HCEC 1CT (cell line): ENCODE data around the gene EFCAB14.
A peak's percentile ranks its signal among the peaks of the same experiment; 100 is the strongest.
"Not testable (repeated sequence)": the region's sequence is repeated elsewhere in the genome, so short reads cannot be mapped to it uniquely, and the experiment has no call there.

Experiments used
- DNase-seq: peaks from one replicate; pipeline ENCODE4 v3.0.0-alpha.2; 2017

EFCAB14 gene

GRCh38 chr1:46718727-46719622, at the start of gene EFCAB14:
Gene EFCAB14 (minus strand): TSS chr1:46719114. CDS start chr1:46718087, 1,027 bp downstream.
- DNase-seq, result peak; percentile 83

DNA sequence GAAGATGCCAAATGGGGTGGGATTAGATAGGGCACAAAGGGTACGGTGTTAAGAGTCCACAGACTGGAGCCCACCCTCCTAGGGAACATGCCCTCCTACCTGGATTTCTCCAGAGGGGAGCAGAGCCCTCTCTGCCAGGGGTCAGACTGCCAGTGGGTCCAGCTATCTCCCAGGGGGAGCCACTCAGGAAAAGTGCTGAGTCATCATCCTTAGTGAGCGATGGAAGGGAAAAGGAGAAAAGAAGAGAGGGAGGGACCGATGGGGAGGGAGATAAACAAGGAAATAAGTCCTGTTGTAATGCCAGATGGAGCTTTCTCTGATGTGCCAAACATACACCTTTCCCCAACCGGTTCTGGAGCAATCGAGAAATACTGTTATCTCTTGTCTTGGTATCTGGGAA, 49.5 kb upstream of the EFCAB14 start:
- no peak for DNase-seq

GRCh38 chr1:46767649-46768282, 48.9 kb upstream of the EFCAB14 start:
- no peak for DNase-seq

GRCh38 chr1:46764402-46764801, 45.5 kb upstream of the EFCAB14 start:
- no peak for DNase-seq

GRCh38 chr1:46761740-46762139, 42.8 kb upstream of the EFCAB14 start:
- DNase-seq, result no peak

DNA sequence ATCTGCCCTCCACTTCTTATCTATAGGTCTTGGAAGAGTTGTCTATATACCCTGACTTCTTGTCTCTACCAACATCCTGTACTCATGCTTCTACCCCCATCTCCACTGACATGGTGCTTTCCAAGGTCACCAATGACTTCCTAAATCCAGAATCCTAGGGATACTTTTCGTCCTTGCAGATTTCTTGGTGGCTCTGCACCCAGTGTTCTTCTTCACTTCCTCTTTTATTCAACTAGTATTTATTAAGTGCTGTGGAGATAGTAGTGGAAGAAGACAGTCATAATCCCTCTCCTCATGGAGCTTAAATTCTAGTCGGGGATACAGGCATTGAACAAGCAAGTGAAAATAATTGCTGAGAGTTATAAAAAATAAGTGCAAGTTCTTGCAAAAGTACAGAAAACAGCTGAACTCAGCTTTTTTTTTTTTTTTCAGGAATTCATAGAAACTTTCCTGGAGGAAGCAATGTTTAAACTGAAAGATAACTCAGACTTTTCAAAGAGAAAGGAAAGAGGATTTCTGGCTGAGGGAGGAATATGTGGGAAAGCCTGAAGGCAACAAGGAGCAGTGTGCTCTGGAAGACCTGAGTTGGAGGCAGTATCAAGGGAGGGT, 41.7 kb upstream of the EFCAB14 start:
- no peak for DNase-seq

DNA sequence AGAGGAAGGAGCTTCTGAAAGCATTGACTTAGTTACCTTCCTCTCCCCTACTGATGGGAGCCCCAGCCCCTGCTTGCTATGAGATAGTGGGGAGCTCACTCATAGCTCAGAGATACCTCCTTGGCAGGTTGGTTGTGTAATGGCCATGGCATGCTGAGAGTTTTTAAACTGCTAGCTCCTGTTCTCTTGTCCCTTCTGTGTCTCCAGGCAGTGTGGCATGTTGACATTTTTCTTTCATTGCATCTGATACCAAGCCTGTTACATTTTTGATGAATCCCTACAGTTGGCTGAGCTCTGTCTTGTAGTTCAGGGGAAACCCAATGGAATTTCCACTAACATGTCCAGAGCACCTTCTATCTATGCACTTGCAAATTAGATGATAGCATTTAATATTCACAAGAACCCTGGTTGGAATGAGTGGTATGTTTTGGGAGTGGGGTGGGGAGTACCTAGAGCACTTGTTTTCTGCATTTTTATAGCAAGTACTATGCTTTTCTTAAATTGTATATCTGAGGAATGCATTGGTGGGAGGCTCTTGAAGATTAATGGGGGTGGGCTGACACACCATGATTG, 39.1 kb upstream of the EFCAB14 start:
- DNase-seq, result no peak

DNA sequence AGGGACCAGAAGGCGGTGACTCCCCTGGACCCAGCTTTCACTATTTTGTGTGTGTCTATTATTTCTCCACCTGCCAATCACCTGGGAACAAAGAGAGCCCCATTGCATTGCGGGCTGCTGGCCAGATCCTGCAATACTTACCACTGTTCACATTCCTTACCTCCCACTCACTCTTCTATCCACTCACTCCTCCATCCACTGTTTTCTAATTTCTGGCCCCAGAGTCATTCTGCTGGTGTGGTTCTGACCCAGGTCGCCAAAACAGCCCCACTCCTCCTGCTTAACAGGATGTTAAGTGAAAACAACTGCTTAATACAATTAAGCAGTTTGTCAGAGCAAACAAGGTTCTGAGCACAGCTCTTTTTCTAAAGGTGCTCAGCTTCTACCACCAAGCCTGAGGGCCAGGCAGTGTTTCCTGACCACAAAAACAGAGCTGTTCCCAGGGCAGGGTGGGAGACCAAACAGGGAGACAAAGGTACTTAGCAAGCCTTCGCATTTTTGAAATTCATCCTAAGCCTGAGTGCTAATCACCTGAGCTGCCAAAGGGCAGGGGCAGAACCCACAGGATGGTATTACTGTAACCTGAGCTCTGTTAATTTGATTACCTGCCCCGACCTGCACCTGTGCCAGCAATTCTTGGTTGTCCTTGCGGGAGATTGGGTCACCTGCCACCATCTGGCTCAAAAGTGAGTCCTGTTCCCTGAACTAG, 38.5 kb upstream of the EFCAB14 start:
- DNase-seq, result no peak

GRCh38 chr1:46755121-46755520, 36.2 kb upstream of the EFCAB14 start:
- no peak for DNase-seq

- not testable (repeated sequence) for DNase-seq
These were observed 35.8 kb upstream of the EFCAB14 start for GRCh38 chr1:46754707-46755106.

DNA sequence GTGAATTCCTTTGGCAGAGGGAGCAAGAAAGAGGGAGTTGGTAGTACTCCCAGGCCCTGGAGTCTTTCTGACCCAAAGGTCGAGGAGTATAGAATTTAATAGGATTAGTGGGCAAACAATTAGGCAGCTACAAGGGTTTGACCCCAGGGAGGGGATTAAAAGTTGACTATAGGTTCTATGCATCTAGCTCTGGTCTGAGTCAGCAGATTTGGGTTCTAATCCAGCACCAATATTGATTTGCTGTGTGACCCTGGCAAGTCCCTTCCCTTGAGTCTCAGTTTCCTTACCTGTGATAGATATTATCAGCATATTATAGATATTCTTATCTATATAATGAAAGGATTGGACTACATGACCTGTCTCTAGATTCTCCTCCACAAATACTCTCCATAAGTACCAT, 35.1 kb upstream of the EFCAB14 start:
- DNase-seq, result no peak

DNA sequence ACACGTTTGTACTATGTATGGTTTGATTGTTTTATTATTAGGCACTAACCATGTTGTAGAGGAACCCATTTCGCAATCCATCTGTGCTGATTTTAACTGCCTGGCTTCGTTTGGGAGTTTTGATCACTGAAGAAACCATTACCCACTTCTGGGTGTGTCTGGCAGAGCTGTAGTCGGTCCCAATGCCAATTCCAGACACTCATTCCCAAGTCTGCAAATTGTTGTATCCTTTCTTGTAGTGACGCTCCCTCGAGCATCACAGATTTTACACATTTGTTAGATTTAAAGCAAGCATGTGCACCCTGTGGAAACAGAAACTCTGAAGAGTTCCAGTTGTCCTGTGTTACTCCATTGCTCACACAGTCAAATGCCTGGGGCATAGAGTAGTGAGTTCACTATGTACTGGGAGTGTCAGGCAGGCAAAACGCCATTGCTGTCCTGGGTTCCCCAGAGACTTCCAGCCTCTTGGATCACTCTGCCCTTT, 31.0 kb upstream of the EFCAB14 start:
- DNase-seq, result no peak

GRCh38 chr1:46749404-46749803, 30.5 kb upstream of the EFCAB14 start:
- no peak for DNase-seq

DNA sequence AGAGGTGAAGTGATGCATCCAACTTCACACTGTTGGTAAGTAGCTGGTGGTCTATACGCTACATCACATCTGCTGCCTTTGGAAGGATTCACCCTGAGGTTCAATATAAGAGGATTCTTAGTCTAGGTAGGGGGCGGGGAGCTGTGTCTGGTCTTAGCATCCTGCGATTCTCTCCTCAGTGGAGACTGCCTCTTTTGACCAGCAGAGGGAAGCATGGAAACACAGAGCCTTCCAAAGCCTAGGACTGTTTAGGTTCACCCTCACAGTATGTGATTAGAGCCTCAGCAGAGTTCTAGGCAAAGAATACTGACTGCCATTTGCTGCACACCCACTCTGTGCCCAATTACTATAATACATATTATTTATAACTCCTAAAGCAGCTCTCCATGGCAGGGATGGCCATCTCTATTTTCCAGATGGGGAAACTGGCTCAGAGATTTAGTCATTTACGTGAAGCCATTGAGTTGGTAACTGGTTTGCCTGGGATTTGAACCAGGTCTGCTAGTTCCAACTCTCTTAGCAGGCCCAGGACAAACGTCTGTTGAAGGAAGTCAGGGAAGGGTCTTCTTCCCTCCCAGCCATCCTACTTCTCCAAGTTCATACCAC, 28.9 kb upstream of the EFCAB14 start:
- peak; percentile 34 for DNase-seq

DNA sequence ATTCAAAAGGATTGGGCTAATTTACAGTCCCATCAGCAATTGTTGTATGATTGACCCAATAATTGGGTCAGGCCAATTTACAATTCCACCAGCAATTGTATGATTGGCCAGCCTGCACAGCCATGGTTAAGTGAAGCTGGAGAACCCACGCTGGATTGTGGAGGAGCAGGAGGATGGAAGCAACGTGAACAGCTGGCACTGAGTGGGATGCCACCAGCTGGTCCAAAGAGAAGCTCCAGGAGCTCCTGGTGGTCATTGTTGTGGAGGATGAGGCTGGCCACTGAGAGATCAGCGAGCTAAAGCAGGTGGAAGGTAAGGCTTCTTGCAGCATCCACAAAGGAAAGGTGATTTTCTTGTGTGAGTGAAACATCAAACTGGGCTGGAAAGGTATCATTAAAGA, 23.2 kb upstream of the EFCAB14 start:
- no peak for DNase-seq

DNA sequence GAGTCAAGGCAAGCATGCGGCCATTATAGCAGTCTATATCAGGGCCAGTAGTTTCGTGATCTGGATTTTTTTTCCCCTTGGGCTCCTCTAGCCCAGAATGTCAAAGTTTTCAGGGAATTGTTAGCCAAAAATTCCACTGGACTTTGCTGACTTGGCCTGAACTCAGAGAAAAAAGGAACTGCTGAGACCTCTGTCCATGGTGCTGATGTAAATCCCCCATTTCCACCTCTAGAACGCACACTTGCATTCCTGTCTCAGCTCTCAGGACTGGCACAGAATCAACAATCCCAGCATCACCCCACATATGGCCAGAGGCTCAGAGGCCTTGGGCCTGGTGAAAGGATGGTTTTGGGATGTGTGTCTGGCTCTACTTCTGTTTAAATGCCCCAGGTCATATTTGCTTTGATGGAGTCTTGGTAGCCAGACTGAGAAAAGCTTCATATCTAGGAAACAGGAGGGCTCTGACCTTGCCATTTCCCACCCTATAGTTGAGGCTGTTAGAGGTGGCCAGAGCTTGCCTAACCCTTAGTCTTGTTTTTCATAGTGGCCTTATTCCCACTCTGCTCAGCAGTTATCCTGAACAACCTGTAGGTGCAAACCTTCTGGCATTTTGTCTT, 16.9 kb upstream of the EFCAB14 start:
- peak; percentile 59 for DNase-seq

DNA sequence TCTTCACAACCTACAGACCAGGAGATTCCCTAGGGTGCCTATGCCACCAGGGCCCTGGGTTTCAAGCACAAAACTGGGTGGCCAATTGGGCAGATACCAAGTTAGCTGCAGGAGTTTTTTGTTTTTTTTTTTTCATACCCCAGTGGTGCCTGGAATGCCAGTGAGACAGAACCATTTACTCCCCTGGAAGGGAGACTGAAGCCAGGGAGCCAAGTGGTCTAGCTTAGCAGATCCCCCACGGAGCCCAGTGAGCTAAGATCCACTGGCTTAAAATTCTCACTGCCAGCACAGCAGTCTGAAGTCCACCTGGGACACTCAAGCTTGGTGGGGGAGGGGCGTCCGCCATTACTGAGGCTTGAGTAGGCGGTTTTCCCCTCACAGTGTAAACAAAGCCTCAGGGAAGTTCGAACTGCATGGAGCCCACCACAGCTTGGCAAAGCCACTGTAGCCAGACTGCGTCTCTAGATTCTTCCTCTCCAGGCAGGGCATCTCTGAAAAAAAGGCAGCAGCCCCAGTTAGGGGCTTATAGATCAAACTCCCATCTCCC, 9.5 kb upstream of the EFCAB14 start:
- DNase-seq, result not testable (repeated sequence)

GRCh38 chr1:46725736-46726108, 6.8 kb upstream of the EFCAB14 start:
- no peak for DNase-seq

DNA sequence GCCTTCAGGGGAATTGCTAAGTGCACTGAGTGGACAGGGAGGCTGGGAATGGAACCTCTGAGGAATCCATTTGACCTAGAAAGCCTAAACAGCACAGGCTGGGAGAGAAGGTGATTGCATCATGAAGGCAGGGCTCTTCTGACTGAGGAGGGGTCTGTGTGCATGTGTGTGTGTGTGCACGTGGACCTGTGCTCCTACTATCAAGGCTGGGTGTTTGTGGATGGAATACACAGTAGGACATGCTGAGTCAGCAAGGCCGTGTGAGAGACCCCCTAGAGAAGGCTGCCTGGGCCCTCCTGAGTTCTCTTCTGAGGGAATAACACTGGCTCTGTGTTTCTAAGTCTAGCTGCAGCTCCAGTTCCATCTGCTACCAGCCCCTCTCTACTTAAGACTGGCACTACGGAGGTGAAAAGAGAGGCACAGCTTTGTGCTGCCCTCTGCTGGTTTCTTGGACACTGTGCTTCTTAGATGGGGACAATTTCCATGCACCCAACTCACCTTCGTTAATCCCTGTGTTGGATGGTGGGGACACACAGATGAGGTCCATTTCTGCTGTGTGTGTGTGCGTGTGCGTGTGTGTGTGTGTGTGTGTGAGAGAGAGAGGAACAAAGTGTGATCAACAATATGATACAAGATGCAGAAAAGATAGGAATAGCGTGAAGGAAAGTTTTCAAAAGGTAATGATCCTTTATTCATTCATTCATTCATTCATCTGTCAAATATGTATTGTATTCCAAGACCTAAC, 6.2 kb upstream of the EFCAB14 start:
- peak; percentile 59 for DNase-seq

- DNase-seq, result no peak
These were observed 5.0 kb upstream of the EFCAB14 start for GRCh38 chr1:46723901-46724300.

GRCh38 chr1:46721686-46722205, 2.8 kb upstream of the EFCAB14 start:
- no peak for DNase-seq
